Dermis lymphatic vessel endothelial cell (primary cell): Measurements from ENCODE around the gene SCARF2. TPM values are rescaled to one million over a fixed set of nuclear protein-coding genes. Genes with fewer than 3 reads are reported as not detected.

Experiments used
- total RNA-seq: library from RNA; depleted of rRNA; stranded (reverse); fragments of >200 nt; gene quantifications from 2 replicates; pipeline ENCODE4 v1.2.1, GENCODE V29; 2014

Gene SCARF2
- 4.4 and 5.7 TPM in 2 replicates for total RNA-seq

GRCh38 chr22:20437613-20438426 is at the start of gene SCARF2:
SCARF2 (minus strand) TSS chr22:20437825; CDS start chr22:20437754, 71 bp downstream.

GRCh38 chr22:20393705-20394476 is 43.7 kb downstream of the SCARF2 start, which contains the start of gene ZNF74:
ZNF74 (plus strand) TSS chr22:20394151; CDS start chr22:20394629, 478 bp downstream.

Other genes with a start within 250 kb of the SCARF2 start
- 0.77 and 1.3 TPM in 2 replicates for gene RTN4R, start 169.5 kb downstream of the SCARF2 start, total RNA-seq
- 42.0 and 43.2 TPM in 2 replicates for gene DGCR6L, start 117.8 kb downstream of the SCARF2 start, total RNA-seq
- 8.8 and 16.7 TPM in 2 replicates for gene ZNF74, start 43.7 kb downstream of the SCARF2 start, total RNA-seq
- gene KLHL22, start 58.0 kb upstream of the SCARF2 start, total RNA-seq: 17.7 and 19.0 TPM in 2 replicates
- 20.5 and 20.6 TPM in 2 replicates for gene MED15, start 69.8 kb upstream of the SCARF2 start, total RNA-seq